GM20431 (cell line): Measurements from ENCODE around the gene MYO5B.
"Not testable (repeated sequence)": the region's sequence is repeated elsewhere in the genome, so short reads cannot be mapped to it uniquely, and the experiment has no call there.

Experiments used
- in situ Hi-C: fragments of 300-500 bp; cut with MseI, MboI; formaldehyde crosslinking; loops from one replicate; pipeline ENCODE4 v1.15.0; 2020; ENCODE audit warnings: low sequenced_read_pairs; ENCODE audit not compliant: unreplicated experiment

MYO5B gene

DNA sequence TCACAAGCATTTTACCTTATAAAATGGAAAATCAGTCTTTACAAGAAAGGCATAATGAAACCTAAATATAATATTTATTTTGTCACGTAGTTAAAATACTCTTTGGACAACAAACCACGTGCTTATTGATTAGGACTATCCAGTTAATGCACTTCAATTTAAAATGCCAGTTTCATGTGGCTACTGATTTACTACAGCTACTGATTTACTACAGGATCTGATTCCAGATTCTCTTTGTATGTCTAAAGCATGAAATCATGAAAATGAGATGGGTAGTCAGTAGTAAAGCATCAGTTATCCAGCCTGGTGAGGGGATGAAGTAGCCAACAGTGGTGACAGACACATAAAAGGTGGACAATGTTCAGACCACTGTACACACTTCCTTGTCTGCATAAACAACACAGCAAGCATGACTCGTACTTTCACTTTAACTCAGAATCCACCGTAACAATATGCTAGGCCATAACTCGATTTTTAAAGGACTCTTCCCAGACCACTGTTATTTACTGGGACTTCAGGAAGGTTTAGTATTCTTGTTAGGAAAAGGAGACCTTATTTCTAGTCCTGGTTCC lies 406.5 kb downstream of the MYO5B start:
- in situ Hi-C loops = no loop called here

DNA sequence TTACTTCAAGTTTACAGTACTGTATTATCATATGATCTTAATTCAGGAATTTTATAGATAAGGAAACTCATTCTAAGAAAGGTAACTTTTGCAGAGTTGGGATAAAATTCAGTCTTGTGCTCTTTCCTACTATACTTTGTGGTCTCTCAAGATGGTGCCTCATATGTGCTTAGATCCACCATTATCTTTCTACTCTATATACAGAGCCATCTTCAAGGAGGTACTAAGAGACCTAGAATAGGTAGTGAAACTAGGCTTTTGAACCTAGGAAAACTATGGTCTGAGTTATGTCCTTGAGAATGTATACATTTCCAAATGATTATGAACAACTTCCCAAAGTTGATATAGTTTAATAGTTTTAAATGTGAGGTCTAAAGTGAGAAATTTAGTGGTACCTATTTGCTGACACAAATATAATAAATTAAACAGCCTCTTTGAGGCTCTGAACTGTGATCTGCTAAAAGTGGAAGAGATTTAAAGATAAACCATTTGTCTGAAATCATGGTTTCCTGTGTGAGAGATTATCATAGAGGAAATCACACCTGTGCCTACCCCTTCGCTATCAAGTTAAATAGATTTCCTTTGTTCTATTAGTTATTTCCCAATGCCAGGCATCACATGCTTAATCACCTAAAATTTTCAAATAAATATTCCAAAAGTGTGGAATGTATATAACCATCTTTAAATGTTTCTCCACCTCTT lies 408.8 kb downstream of the MYO5B start:
- in situ Hi-C loops = no loop called here

DNA sequence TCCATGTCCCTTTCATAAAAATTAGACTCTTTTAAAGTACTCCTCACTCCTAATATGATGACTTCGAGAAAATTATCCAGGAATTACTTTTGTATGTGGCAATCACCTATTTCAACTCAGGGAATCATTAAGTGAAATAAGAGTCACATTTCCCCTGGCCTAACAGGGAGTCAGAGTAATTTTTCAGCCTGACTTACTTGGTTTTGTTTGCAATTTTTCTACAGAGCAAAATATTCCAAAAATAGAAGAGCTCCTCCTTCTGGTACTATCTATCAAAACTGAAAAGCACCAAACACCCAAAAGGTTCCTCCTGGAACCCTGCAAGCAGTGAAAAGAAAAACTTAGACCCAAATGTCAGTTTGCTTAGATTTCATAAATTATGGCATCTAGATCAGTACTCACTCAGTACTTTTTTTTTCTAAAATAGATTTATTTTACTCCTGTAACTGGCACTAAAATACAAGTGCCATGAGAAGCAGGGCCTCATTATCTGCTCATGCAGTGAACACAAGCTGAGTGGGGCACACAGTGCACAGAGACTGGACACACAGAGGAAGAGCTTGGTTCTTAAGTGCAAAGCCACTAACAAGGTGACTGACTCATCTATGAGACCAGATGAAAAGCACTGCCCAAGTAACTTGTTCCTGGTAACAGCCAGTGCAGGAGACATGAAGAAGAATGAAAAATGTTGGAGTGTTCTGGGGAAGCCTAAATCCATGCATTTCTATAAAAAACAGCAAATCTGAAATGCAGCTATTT lies 410.3 kb downstream of the MYO5B start:
- in situ Hi-C loops = no loop called here

DNA sequence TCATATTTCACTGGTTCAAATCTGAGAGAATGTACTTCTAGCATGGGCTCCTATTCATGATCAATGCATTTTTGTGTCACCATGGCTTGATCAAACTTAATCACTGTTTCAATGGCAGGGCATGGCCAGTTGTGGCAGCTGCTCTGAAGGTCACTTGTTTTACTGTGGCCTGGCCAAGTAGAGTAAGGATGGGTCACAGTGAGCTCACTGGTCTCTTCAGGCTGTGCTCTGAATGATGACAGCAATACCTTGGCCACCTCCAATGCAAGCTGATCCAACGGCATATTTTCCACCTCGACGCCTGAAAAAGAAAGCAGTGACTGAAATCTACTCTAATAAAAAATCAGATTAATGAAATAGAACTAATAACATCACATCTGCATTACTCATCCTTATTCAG lies 411.3 kb downstream of the MYO5B start:
- in situ Hi-C loops = not testable (repeated sequence)

DNA sequence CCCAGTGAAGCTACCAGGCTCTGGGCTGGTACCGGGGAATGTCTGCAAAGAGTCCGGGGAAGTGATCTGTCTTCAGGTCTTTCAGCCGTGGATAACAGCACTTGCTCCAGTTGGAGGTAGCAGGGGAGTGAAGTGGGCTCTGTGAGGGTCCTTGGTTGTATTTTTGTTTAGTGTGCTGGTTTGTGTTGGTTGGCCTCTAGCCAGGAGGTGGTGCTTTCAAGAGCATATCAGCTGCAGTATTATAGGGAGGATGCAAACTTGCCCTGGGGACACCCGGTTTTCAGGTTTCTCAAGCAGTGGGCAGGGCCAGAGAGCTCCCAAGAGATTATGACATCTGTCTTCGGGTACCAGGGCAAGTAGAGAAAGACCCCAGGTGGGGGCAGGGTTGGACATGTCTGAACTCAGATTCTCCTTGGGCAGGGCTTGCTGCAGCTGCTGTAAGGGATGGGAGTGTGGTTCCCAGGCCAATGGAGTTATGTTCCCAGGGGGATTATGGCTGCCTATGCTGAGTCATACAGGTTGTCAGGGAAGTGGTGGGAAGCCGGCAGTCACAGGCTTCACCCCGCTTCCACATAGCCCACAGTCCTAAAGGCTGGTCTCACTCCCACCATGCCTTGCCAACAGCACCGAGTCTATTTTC lies 416.0 kb downstream of the MYO5B start:
- in situ Hi-C loops = no loop called here
